Panc1 (cell line): ENCODE measurements around the gene AKAP9. TPM values are rescaled to one million over a fixed set of nuclear protein-coding genes. Genes with fewer than 3 reads are reported as not detected.

ENCODE experiments used
- ATAC-seq: fragments of 200-7000 bp; cut with Tn5 transposase; 2 replicates; pipeline ENCODE4 v1.9.1; 2020; ENCODE audit warnings: mild to moderate bottlenecking, moderate library complexity
- BruUV-seq: library from RNA; stranded (reverse); fragments of 400-500 nt; replicated peaks from 2 replicates; lab custom pipeline; 2021; lab: Mats Ljungman, UMichigan
- CTCF ChIA-PET: fragments of 300-600 bp; sonication (Branson Sonifier 250); formaldehyde crosslinking; loops from one replicate; lab custom pipeline; 2022; ENCODE audit warnings: antibody characterized with exemption; lab: Charles Lee
- POLR2A ChIA-PET: fragments of 300-600 bp; sonication (Branson Sonifier 250); formaldehyde crosslinking; loops from one replicate; lab custom pipeline; 2022; ENCODE audit warnings: antibody characterized with exemption; lab: Charles Lee
- DNase-seq: peaks from one replicate; pipeline ENCODE4 v3.0.0-alpha.2; 2010; ENCODE audit warnings: low read depth, low spot score
- H3K27ac ChIP-seq: 2 replicates; pipeline ENCODE4 v1.5.1; 2011; ENCODE audit warnings: mild to moderate bottlenecking, low read length, inconsistent platforms
- H3K27me3 ChIP-seq: fragments of 200-500 bp; sonication (Bioruptor generic); 2 replicates; pipeline ENCODE4 v1.6.0; 2014; ENCODE audit warnings: low read length, inconsistent platforms; ENCODE audit not compliant: control insufficient read depth, insufficient read depth
- H3K36me3 ChIP-seq: fragments of 200-500 bp; sonication (Bioruptor generic); 2 replicates; pipeline ENCODE4 v1.5.1; 2014; ENCODE audit warnings: inconsistent platforms, mild to moderate bottlenecking, low read length, moderate library complexity; ENCODE audit not compliant: control insufficient read depth, insufficient read depth
- H3K4me1 ChIP-seq: 2 replicates; pipeline ENCODE4 v1.5.1; 2011; ENCODE audit warnings: inconsistent platforms, mild to moderate bottlenecking, low read length, moderate library complexity; ENCODE audit not compliant: control insufficient read depth, insufficient read depth
- H3K4me3 ChIP-seq, 2 experiments: 2 replicates each; pipeline ENCODE4 v1.5.1; 2011 to 2012; ENCODE audit warnings: low read depth in 2 of 2, low read length in 2 of 2, mild to moderate bottlenecking in 2 of 2, inconsistent platforms in 1 of 2, moderate library complexity in 1 of 2
- H3K9me3 ChIP-seq: fragments of 200-500 bp; sonication (Bioruptor generic); 2 replicates; pipeline ENCODE4 v1.5.1; 2014; ENCODE audit warnings: low read depth, mild to moderate bottlenecking, inconsistent platforms, low read length, moderate library complexity; ENCODE audit not compliant: control insufficient read depth, insufficient read depth
- POLR2AphosphoS5 ChIP-seq: IDR thresholded peaks from 2 replicates; pipeline ENCODE4 v1.6.1; 2012; ENCODE audit warnings: mild to moderate bottlenecking, low read depth, low read length, moderate library complexity
- SIN3A ChIP-seq: IDR thresholded peaks from 2 replicates; pipeline ENCODE4 v1.6.1; 2012; ENCODE audit warnings: low read depth, mild to moderate bottlenecking, low read length, moderate library complexity, borderline replicate concordance; ENCODE audit not compliant: insufficient read depth
- TCF7L2 ChIP-seq: IDR thresholded peaks from 2 replicates; pipeline ENCODE4 v1.6.1; 2011; ENCODE audit warnings: mild to moderate bottlenecking, low read depth, low read length, inconsistent platforms
- in situ Hi-C: cut with HindIII; loops from 2 replicates; pipeline ENCODE4 v1.10.0; 2016; ENCODE audit warnings: low sequenced_read_pairs, low pct_unique_long_range_greater_than_20kb
- intact Hi-C: fragments of 100-400 bp; cut with micrococcal nuclease; formaldehyde crosslinking; loops from one replicate; pipeline ENCODE4 v1.10.0; 2022; ENCODE audit not compliant: unreplicated experiment
- total RNA-seq: library from RNA; stranded (reverse); gene quantifications from one replicate; pipeline ENCODE4 v1.2.1, GENCODE V29; 2021; ENCODE audit not compliant: unreplicated experiment
- TF ChIP-seq, protein P1 (sequence below): fragments of 450-650 bp; IDR thresholded peaks from 2 replicates; pipeline ENCODE4 v1.5.1; 2017; ENCODE audit warnings: mild to moderate bottlenecking
- TF ChIP-seq, protein P2 (sequence below), 2 experiments: IDR thresholded peaks; 2 replicates each; pipeline ENCODE4 v1.6.1; 2011 to 2012; ENCODE audit warnings: low read depth in 2 of 2, control low read depth in 1 of 2, low read length in 1 of 2, mild to moderate bottlenecking in 1 of 2, moderate library complexity in 1 of 2; ENCODE audit not compliant: insufficient read depth in 1 of 2

Gene AKAP9
- total RNA-seq, 1 experiment from 2014 or later, result 31.6 TPM

DNA sequence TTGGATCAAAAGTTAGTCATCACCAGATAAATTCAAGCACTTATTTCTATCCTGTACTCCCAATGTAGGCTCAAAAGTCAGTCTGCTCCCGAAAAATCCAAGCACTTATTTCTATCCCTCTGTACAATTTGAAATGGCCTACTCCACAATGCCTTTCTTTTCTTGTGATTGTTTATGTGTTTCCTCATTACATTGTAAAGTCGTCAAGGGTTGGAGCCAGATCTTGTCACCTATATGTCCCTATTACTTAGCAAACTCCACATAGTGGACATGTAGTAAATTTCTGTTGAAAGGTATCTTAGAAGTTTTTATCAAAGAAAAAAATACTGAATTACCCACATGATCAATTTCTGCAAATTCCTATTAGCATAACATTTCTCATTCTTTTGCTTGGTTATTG, 111.5 kb downstream of the AKAP9 start:
- no peak for ATAC-seq
- in situ Hi-C loops, result no loop called here
- no peak for DNase-seq
- POLR2A ChIA-PET, result no interaction called here
- no TSS peak for BruUV-seq
- TF ChIP-seq SIN3A (no peak), TCF7L2 (no peak), POLR2AphosphoS5 (no peak)
- TF ChIP-seq, protein P1, sequence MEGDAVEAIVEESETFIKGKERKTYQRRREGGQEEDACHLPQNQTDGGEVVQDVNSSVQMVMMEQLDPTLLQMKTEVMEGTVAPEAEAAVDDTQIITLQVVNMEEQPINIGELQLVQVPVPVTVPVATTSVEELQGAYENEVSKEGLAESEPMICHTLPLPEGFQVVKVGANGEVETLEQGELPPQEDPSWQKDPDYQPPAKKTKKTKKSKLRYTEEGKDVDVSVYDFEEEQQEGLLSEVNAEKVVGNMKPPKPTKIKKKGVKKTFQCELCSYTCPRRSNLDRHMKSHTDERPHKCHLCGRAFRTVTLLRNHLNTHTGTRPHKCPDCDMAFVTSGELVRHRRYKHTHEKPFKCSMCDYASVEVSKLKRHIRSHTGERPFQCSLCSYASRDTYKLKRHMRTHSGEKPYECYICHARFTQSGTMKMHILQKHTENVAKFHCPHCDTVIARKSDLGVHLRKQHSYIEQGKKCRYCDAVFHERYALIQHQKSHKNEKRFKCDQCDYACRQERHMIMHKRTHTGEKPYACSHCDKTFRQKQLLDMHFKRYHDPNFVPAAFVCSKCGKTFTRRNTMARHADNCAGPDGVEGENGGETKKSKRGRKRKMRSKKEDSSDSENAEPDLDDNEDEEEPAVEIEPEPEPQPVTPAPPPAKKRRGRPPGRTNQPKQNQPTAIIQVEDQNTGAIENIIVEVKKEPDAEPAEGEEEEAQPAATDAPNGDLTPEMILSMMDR, result no peak
- TF ChIP-seq, protein P2, sequence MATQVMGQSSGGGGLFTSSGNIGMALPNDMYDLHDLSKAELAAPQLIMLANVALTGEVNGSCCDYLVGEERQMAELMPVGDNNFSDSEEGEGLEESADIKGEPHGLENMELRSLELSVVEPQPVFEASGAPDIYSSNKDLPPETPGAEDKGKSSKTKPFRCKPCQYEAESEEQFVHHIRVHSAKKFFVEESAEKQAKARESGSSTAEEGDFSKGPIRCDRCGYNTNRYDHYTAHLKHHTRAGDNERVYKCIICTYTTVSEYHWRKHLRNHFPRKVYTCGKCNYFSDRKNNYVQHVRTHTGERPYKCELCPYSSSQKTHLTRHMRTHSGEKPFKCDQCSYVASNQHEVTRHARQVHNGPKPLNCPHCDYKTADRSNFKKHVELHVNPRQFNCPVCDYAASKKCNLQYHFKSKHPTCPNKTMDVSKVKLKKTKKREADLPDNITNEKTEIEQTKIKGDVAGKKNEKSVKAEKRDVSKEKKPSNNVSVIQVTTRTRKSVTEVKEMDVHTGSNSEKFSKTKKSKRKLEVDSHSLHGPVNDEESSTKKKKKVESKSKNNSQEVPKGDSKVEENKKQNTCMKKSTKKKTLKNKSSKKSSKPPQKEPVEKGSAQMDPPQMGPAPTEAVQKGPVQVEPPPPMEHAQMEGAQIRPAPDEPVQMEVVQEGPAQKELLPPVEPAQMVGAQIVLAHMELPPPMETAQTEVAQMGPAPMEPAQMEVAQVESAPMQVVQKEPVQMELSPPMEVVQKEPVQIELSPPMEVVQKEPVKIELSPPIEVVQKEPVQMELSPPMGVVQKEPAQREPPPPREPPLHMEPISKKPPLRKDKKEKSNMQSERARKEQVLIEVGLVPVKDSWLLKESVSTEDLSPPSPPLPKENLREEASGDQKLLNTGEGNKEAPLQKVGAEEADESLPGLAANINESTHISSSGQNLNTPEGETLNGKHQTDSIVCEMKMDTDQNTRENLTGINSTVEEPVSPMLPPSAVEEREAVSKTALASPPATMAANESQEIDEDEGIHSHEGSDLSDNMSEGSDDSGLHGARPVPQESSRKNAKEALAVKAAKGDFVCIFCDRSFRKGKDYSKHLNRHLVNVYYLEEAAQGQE (IDR thresholded peaks at IDR 0.05; ENCODE audit: insufficient read depth in 1 of 2, low read depth in 2 of 2, low read length in 1 of 2), result no peak
- CTCF ChIA-PET, result interaction anchor here (0.6 kb wide), 1 partner anchor 21 kb away, joined by 3 read pairs; no protein-coding TSS in a partner anchor
- intact Hi-C loops, result no loop called here
- Histone ChIP-seq H3K36me3 (no peaks in the 10 kb centered on the region), H3K27ac (no peak overlapping the region), H3K27me3 (no peaks in the 10 kb centered on the region), H3K9me3 (no peaks in the 10 kb centered on the region), H3K4me1 (no peaks in the 10 kb centered on the region), H3K4me3 (no peak overlapping the region)

DNA sequence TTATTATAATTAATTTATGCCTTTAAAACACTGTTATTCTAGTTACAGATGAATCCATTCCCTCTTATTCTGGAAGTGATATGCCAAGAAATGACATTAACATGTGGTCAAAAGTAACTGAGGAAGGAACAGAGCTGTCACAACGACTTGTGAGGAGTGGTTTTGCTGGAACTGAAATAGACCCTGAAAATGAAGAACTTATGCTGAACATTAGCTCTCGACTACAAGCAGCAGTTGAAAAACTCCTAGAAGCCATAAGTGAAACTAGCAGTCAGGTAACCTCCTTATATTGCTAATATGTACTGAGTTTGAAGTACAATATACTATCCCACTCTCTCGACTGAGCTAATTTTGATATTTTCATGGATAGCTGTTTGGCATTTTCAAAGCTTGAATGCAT, 112.0 kb downstream of the AKAP9 start:
- ChIA-PET CTCF (no interaction called here), POLR2A (interaction anchor here (0.5 kb wide), 1 partner anchor 177 kb away, joined by 3 read pairs; no protein-coding TSS in a partner anchor)
- Histone ChIP-seq H3K4me1 (no peaks in the 10 kb centered on the region), H3K4me3 (no peak overlapping the region), H3K36me3 (no peaks in the 10 kb centered on the region), H3K9me3 (no peaks in the 10 kb centered on the region), H3K27me3 (no peaks in the 10 kb centered on the region), H3K27ac (no peak overlapping the region)
- TF ChIP-seq, protein P2 (IDR thresholded peaks at IDR 0.05; ENCODE audit: insufficient read depth in 1 of 2, low read depth in 2 of 2, low read length in 1 of 2), result no peak
- TF ChIP-seq, protein P1, result no peak
- TF ChIP-seq SIN3A, result no peak
- no peak for TF ChIP-seq POLR2AphosphoS5
- no peak for TF ChIP-seq TCF7L2
- no TSS peak for BruUV-seq
- no peak for ATAC-seq
- DNase-seq, result no peak
- in situ Hi-C loops, result no loop called here
- intact Hi-C loops, result no loop called here
